NCI-H1417 treated with DMSO at 0.1 percent for 48 hours (cell line): ENCODE data around the gene OR13J1.

Experiments
- DNase-seq: peaks from one replicate; lab custom pipeline; 2025; lab: John Stamatoyannopoulos, UW

OR13J1 gene

DNA sequence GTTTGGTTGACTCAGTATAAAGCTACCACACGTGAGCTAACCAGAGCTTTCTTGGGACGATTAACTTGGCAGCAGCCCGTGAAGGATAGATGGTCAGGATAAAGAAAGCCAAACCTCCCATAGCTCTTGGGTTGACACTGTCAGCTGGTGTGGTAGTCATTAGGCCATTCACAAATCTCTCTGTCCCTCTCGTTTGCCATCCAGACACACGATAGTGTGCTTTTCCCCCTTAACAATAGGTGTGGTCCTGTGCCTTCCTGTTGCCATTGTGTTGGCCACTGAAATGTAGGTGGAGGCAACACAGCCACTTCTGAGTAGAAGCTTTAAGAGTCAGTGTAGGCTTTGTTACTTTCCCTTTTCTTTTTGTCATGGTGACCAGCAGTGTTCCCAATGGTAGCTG lies 11.7 kb downstream of the OR13J1 start:
- no peak for DNase-seq

DNA sequence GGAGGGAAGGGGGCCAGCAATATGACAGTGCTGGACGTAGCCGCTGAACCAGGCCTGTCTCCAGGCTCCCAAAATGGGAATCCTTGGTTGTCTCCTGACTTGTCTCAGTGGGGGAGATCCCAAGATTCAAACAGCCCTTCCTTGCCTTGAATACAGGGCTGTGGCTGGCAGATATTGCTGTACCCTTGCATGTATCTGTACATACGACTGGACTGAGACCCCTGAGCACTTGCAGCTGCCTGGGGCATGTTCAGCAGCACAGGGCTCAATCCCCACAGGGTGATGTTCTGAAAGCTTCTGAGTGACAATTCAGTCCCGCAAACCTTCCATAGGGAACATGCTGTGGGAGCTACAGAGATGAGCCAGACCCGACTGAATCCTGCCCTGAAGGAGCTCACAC lies 13.3 kb downstream of the OR13J1 start:
- no peak for DNase-seq

GRCh38 chr9:35856206-35856605 lies 14.0 kb downstream of the OR13J1 start:
- no peak for DNase-seq

- DNase-seq = no peak
These were observed 16.0 kb downstream of the OR13J1 start for GRCh38 chr9:35854091-35854762.

- no peak for DNase-seq
These were observed 17.0 kb downstream of the OR13J1 start for GRCh38 chr9:35852876-35853865.

DNA sequence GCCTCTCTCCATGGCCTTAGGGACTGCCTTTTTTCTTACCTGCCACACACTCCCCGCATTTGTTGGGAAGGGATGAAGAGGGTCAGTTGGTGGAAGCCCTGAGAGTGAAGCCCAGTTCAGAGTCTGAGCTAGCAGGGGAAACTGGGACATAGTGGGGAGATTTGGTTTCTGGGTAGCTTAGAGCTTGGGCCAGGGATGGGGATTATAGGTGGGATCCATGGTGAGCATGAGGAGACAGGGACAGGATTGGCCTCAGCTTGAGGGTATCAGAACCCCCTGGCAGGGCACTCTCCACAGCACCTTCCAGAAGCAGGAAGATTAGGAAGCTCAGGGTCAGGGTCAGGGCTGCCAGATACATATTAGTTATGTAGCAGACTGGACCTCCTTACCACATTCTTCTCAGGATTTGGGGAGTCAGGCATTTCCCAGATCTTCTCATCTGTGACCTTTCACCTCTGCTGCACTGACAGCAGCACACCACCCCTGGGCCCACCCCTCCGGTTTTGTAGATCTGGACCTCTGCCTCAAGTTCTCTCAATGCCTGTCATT lies 17.9 kb downstream of the OR13J1 start:
- no peak for DNase-seq

DNA sequence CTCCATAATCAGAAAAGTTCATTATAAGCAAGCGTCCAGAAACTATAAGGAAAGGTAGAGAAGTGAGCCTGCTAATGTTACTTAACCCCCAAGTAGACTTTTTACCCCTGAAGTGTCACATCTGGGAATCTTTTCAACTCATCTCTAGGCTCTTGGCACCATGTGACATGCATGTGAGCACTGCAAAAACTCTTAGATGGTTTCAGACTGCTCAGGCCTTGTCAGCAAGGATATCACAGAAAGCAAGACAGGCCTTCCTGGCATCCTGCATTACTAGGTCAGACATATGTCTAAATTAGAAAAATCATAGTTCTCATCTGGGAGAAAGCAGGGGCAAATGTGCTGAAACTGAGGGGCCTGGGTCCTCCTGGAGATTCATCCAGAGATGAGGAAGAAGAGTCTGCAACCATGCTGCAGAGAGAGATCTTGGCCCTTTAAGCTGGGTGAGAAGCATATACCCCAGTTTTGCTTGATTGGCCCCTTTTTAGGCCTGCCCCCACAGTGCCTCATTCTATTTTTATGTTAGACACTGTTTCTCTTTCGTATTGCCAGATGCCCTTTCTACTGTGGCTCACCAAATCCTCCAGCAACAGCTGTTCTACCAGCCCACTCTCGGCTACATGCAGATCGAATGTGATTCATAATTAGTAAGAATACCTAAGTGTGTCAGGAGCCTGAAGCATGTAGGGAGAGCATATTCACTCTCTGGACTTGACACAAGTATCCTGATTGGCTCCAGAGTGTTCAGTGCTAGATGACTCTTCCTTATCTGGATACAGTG lies 22.2 kb downstream of the OR13J1 start:
- no peak for DNase-seq

DNA sequence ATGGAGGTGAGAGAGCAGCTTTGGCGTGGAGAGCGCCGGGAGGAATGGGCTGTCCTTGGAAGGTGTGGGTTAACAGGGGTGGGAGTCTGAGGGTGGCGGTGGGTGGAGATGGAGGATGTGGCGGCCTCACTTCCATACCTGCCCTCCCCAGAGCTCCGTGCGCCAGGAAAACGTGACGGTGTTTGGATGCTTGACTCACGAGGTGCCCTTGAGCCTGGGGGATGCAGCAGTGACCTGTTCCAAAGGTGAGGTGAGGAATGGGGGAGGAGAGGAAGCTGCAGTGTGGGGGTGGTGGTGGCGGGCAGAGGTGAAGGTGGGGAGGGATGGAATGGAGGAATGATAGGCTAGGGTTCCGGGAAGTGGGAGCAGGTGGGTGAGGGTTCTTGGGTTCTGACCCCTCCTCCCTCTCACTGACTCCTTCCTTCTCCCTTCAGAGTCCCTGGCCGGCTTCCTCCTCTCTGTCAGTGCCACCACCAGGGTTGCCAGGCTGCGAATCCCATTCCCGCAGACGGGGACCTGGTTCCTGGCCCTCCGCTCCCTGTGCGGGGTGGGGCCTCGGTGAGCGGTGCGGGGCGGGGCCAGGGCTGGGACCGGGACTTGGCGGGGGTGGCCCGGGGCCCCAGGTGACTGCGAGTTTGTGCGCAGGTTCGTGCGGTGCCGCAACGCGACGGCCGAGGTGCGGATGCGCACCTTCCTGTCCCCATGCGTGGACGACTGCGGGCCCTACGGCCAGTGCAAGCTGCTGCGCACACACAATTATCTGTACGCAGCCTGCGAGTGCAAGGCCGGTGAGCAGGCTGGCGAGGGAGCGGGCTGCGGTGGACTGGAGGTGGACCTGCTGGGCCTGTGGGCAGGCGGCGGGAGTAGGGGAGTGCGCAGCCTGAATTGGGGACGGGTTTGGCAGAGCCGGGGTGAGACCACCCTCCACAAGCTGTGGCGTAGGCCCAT lies 24.1 kb downstream of the OR13J1 start:
- DNase-seq = no peak

- DNase-seq = no peak
These were observed 25.5 kb downstream of the OR13J1 start for GRCh38 chr9:35844628-35845270.

DNA sequence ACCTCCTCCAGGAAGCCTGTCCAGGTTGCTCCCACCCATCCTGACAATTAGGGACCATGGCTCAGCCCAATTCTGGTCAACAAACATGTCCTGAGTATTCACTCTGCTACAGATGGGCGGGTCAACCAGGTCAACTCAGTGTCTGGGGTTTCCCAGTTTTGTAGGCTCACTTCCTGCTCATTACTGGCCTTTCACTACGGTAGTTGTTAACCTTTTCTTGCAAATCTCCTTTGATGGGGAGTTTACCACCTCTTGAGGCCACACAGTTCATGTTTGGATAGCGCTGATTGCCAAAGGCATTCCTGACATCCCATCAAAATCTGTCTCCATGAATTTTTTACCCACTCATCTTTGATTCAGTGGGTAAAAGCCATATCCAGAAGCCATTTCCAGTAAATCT lies 27.4 kb downstream of the OR13J1 start:
- DNase-seq = no peak

GRCh38 chr9:35842020-35842745 lies 28.0 kb downstream of the OR13J1 start:
- no peak for DNase-seq

DNA sequence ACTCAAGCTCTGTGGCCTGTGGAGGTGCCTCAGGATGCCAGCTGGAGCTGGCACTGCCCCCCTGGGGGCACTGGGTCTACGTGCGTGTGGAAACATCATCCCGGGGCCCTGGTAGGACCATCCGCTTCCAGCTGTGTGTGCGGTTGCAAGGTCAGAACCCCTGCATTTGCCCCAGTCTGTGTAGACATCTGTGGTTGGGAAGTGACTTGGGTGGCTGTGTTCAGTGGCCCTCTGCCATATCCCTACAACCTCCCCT lies 28.6 kb downstream of the OR13J1 start:
- DNase-seq = no peak

GRCh38 chr9:35840881-35841644 lies 29.1 kb downstream of the OR13J1 start:
- no peak for DNase-seq

- no peak for DNase-seq
These were observed 30.3 kb downstream of the OR13J1 start for GRCh38 chr9:35839926-35840325.

- no peak for DNase-seq
These were observed 33.6 kb downstream of the OR13J1 start for GRCh38 chr9:35836595-35836994.

GRCh38 chr9:35835766-35836165 lies 34.4 kb downstream of the OR13J1 start:
- no peak for DNase-seq

GRCh38 chr9:35835216-35835632 lies 35.0 kb downstream of the OR13J1 start:
- DNase-seq = no peak

DNA sequence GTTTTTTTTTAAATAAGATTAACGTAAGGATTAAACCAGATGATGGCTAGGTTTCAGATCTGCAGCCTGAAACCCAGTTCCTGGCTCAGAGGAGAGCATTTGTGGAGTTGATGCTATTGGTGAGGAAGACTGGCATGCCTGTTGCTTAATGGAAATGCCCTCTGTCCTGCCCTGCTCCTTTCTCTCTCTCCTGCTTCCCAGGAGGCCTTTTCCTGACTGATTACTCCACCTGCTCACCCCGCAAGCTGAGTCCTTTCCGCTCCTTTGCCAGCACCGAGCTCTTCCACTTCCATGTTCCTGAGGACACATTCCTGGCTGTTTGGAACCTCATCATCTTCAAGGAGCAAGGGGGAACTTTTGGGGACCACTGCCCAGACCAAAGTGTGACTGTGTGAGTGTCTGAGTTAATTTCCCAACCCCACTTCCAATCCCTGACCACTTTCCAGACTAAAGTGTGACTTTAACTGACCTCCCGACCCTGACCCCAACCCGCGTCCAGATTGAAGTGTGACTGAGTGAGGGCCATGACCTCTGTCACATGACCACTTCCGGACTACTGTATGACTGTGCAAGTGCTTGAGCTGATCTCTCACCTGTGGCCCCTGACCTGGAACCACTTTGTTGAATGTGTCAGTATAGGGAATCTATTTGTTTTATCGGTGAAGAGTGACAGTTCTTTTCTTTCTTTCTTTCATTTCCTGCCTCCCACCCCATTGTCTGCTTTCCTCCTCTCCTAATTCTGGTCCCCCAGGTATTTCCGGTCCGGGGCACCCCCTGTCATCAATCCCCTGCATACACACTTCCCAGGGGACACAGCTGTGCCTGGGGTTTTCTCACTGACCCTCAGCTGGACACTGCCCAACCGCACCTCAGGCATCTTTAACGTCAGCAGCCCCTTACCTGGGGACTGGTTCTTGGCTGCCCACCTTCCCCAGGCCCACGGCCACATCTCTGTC lies 35.7 kb downstream of the OR13J1 start:
- DNase-seq = no peak
